ENCODE data around the gene THRA.

Gene THRA

DNA sequence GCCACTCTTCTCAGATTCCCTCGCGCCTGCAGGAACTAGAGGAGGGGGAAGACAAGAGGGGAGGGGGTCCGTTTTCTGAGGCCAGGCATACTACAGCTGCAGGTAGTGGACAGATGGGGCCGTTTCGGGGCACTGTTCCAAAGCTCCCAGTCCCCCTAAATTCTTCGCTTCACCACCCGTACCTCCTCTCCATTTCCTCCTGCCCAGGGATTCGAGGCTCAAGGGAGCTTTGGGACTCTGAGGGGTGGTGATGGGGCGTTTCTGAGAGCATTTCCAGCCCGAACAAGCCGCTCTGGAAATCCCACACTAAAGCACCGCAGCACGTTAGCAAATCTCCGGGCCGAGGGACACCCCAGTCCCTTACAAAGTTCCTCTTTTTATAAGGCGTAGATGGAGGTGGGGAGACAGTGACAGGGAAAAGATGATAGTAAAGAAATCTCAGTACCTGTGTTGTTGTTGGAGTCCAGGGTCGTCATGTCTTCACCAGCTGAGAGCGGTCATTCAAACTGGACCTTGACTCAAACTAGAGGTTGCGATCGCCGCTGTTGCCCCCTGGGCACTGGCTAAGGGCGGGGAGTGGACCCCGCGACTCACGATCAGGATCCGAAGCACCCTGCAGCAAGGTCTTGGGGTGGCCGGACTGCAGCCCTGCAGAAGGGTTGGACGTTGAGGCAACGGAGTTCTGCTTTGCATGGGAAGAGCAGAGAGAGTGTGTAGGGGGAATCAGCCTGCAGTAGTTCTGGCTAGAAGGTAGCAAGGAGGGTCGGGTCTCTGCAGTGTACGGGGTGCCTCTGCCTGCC is 37.1 kb downstream of the THRA start:
- DNase-seq, result no peak

DNA sequence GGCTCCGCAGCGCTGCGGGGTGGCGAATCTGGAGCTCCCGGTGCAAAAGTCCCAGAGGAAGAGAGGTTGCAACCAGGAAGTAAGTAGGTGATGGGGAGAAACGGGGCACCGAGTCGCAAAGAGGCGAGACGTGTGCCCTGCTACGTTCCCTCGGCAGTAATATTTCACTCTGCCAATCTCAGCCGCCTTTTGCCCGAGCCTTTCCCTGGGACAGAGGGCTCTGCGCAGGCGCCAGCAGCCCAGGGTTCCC is 37.6 kb downstream of the THRA start, which contains the start of gene NR1D1:
TSS of gene NR1D1 (minus strand) at position 171 of the 250 bp plus-strand sequence. CDS start 495 bp downstream, outside the sequence.
- no peak for DNase-seq

DNA sequence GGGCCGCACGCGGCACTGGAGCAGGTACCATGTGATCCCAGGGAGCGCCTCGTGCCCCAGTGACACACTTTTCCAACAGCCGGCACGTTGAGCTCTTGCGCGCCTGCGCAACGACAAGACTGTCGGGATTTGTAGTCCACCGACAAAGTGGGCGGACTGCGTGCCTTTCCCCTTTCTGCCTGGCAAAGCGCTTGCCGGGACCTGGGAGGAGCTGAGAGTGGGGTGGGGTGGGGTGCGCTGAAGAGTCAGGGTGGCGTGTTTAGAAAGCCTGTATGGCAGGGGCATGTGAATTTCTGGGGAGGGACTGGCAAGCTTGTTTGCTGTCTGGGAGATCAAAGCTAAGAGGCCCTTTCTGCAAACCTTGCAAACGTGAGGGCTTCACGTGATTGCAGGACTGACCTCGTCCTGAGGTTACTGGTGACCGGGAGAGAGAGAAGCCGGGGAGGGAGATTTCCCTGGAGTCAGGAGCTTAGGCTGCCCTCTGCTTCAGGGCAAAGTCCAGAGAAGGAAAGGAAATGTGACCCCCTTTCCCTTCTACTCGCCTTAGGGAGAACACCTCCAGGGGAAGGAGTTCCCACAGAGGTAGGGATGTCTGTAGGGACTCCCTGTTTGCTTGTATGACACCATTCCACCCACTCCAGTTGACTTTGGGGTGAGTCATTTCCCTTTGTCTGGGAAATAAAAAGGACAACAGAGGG is 38.1 kb downstream of the THRA start:
- DNase-seq, result peak; percentile 81 to 93

DNA sequence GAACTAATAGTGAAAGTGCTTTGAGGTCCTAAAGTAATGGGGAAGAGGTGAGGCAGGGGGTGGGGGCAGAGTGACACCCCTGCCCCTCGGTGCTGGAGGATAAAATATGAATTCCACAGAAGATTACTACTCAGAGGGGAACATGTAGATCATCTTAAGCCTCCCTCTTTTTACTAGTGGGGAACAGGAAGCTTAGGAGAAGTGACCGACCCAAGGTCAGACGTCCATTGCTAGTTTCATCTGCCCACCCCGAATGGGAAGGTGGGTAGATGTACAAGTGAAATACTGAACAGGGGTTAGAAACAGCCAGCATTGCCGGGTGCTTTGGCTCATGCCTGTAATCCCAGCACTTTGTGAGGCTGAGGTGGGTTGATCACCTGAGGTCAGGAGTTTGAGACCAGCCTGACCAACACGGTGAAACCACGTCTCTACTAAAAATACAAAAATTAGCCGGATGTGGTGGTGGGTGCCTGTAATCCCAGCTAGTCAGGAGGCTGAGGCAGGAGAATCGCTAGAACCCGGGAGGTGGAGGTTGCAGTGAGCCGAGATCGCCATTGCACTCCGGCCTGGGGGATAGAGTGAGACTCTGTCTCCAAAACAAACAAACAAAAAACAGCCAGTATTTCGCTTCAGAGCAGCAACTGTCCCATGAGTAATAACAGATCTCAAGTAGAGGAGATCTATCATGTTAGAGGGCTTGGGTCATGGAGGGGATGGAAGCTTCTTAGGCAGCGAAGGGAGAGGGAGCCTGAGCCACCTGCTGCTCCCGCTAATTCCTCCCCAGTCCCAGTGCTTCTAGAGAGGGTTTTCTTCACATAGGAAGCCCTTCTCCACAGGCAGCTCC is 38.8 kb downstream of the THRA start:
- no peak for DNase-seq

DNA sequence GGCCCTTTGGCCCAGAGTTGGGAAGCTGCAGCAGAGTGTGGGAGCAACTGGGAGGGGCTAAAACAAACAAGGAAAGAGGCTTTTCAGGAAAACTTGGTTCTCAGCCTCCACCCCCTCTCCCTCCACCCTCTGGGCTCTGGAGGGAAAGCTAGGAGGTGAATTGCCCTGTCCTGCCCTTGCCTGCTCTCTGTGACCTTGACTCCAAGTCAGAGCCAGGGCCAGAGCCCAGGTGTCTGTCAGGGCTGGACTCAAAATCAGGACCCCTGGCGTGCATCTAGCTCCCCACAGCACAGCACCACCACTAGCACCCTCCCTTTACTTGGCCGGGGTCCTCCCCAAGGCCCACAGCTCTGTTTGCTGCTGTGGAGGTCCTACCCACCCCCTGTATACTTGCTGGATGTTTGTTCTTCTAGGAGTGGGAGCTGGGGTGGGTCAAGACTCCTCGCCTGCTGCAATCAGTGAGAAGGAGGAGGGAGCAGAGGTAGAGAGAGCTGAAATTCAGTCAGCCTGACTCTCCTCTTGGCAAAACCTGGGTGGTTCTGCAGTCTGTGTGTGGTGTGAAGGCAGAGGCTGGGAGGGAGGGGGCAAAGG is 40.4 kb downstream of the THRA start:
- no peak for DNase-seq

DNA sequence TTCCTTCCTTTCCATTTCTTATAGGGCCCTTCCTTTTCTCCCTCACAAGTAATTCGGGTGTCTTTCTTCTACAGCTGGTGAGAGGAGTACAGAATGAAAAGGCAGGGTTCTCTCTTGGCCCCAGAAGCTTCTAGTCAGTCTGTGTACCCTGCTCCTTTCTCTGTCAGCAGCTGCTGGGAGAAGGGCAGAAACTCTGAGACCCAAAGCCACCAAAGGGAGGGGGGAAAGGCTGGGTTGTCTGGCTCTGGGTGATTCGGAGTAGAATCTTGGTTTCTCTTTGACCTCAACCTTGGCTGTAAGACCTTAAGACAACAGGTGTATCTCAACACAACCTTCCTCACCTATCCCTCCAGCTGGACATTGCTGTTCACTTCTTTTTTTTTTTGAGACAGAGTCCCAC is 40.9 kb downstream of the THRA start:
- DNase-seq, result no peak

DNA sequence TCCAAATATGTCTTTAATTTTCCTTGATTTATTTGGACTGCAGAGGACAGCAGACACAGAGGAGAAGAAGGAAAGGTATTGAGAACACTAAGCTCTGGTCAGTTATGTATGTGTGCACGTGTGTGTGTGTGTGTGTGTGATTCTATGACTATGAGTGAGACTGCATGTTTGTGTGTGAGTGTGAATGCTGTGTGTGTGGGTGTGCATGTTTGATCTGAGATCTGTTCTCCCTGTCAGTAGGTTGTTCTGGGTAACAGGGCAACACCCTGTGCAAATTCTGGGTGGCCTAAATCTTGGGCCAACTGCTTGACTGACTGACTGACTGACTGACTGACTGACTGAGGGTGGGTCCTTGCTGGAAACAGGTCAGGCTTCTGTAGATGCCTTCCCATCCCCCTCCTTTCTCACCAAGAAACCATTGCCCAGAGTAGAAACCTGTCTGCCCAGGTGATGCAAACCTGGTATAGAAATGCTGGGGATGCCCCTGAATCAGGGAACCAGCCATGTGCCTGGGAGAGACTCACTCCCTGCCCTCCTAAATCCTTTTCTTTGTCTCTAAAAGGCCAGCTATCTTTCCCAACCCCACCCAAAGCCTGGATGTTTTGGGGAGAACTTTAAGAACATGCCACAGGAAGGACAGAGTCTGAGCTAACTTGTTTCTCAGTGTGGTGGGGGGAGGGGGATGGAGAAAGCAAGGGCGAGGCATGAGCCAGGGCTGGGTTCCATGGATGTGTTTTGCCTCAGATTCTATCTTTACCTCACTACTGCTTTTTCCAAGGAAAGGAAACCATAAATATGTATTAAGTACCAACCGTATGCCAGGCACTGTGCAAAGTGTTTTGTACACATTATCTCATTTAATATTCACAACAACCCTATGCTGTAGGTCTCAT is 42.1 kb downstream of the THRA start:
- no peak for DNase-seq

DNA sequence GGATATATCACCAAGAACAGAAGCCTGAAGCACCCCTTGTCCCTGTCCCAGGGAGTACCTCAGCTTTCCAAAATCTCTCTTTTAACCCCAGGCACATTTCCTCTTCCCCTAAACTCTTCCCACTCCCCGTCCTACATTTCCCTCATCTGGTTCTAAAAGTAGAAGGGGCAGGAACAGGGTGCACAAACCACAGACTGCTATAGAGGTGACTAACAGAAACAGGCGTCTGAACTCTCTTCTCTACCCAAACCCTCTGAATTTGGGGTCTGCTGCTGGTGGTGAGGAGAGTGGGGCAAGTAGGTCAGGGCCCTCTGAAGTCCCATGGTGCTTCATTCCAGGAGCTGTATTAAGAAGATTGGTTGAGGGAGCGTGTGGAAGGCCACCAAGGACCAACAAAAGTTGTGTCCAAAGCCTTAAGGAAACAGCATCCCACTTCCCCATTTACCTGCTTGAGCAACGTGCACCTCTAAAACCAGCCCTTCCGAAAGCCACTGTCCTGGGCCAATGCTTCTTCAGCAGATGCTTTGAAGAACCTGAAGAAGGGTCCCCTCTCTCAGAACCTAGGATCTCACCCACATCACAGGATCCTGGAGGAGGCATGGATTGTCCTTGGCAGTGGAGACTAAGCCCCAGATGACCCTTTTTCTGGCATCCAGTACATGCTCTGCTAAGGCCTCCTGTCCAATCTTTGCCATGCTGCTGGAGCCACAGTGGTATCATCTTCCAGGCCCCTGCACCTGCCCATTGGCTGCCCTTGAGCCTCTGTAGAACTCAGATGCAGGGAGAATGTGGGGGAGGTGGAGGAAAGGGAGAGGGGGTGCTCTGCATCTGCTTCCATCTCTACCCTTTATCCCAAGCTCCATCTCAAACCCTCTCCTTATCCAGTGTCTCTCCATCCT is 43.3 kb downstream of the THRA start:
- no peak for DNase-seq

DNA sequence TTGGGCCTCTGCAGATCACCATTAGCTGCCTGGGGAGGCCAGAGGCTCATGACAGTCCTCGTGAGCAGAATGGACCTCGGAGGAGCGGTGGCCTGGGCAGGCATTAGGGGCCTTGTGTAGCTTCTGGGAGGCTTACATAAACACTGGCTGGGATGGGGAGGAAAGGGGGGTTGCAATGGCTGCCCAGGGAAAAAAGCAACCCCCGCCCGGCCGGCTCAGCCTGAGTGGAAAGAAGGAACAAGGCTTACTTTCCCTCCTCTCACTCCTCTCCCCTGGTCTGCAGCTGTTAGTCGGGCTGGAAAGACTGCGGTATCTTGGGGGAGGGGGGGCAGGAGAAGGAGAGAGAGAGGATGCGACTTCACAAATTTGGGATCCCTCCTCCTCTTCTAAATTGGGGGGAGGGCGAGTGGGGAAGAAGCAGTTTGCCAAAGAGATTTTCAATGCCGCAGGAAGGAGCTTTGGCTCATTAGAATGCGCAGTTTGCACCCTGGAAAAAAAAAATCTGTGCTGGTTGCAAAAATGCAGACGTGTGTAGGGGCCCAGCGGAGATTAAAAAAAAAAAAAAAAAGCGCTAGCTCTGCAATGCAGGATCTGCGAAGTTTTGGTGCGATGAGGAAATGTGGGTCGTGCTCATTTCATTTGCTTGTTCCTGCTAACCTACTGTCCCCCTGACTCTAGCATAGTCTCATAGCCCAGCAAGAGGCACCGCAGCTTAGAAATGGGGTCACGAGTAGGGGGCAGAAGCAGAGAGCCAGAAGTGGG is 44.2 kb downstream of the THRA start:
- DNase-seq, result no peak

DNA sequence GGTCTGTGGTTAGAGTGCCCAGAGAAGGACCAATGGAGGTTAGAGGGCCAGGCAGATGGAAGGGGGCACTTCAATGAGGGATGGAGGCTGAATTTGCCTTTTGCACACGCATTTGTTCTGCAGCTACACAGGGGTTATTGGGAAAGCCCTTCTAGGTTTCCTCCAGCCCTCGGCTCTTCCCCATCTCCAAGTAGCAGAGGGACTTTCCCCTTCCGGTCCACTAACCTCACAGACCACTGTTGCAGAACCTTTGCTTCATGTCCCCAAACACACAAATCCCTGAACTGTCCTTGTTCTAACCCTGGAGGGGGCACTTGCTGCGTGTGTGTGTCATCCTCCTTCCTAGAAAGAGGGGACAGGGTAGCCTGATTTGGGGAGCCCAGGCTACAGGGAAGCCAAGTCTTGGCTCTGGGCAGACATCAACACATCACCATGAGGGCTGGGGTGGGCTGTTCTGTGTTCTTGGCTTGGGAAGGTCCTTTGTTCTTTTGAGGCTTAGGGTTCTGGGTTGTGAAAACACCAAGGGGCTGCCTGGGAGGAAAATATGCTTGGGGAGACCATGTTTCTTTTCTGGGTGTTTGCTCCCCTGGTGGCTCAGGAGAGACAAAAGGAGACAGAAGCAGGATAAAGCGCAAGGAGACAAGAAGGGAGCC is 44.9 kb downstream of the THRA start:
- DNase-seq, result no peak

DNA sequence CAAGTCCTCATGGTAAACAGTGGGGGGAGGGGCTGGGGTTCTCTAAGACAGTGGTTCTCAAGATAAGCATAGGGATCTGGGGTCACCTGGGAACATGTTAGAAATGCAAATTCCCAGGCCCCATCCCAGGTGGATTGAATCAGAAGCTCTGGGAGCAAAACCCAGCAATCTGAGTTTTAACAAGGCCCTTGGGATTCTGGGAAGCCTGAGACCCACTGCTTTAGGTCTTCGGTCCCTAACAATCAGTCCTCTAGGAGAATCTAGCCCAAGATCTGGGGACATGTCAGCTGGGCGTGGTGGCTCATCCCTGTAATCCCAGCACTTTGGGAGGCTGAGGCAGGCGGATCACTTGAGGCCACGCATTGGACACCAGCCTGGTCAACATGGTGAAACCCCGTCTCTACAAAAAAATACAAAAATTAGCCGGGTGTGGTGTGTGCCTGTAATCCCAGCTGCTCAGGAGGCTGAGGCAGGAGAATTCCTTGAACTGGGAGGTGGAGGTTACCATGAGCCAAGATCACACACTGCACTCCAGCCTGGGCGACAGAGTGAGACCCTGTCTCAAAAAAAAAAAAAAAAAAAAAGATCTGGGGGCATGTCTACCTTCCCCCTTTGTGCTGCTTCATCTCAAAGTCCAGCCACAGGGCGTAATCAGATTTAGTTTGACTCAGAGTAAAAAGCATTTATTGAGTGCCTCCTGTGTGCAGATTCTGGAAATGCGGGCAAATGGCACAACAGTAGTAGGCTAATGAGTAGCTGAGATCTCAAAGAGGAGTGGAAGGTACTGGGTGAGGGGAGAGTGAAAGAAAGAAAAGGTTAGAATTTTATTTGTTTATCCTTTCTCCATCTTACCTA is 46.4 kb downstream of the THRA start:
- no peak for DNase-seq

DNA sequence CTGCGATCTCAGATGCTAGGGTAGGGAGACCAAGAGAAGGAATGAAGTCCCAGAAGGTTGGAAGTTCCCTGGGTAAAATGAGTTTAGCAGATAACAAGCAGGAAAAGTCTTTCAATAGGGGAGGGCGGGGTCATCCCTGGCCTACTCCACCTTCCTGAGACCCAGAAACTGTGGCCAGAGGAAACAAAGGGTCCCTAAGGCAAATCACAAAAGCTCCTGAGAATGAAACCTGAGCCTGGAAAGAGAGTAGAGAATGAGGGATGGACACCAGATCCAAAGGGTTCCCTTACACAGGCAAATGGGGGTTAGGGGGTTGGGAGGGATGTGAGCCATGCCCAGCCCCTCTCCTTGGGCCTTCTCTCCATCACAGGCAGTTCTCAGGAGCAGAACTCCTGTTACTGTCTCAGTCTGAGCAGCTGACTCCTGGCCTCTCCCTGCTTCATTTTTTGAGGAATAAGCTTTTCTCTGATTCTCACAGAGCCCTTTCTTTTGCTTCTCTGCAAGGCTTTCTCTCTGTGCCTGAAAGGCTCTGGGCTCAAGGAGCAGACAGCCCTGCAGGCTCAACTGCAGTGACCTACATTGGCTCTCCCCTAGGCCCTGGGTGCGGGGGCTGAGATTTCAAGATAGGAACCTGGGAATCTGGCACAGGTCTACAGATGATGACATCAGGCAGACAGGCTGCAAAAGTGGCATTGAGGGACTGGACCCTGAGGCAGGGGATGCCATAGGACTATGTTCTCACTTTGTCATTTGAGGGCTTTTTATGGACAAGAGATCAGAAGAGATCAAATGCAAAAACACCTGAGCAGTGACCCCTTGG is 47.5 kb downstream of the THRA start:
- DNase-seq, result no peak

DNA sequence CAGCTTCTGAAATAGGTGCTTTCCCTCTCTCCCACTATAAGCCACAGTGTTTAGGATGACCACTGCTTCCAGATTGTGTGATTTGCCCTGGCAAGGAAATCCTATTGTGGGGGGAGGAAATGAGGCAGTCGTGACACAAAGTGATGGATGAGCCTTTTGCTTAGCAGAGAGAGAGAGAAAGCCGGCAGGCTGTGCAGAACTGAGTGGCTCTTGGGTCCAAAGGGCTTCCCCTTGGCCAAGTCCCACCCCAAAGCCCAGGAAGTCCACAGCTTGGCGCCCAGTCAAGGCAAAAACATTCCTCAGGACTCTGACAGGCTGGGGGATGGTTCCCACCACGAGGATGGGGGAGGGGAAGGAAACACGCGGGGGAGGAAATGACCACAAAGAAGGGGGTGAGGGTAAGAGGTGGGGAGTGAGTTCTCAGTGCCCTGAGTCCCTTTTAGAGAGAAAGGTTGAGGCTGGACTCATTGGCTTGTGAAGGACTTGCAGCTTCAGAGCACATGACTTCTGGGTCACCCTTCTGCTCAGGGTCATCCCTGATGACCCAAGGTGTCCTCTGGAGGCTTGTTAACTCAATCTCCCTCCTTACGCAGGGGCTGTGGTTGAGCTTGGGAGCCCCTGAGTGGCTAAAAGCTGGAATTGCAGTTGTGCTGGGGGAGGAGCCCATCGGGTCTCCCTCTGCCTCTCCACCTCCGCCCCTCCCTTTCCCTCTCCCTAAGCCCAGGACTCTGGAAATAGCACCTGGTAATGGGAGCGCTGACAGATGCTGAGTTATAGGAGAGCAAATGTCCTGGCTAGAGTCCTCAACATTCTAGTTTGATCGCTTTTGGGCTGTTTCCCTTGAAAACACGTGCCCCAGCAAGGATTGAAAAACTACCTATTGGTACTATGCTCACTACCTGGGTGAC is 48.7 kb downstream of the THRA start:
- DNase-seq, result peak; percentile 54 to 68

DNA sequence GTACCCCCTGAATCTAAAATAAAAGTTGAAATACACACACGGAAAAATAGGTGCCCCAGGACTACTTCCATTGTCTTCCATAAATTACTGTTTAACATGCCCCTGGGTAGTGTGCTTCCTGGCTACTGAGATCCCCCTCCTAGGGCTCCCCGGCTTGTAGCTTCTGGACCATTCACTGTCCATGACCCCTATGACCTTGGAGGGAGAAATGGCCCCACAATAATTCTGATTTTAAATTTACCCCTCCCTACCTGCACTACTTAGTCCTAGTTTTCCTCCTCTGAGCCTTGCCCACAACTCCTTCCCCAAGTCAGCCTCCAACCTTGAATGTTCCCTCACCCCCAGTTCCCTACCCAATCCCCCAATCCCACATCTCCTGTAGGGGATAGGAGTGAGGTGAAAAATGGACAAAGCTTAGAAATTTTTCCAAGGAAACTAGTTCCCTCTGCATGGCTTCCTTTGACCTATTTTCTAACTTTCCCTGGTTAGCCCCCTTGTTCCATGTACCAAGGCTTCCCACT is 49.5 kb downstream of the THRA start:
- DNase-seq, result no peak

DNA sequence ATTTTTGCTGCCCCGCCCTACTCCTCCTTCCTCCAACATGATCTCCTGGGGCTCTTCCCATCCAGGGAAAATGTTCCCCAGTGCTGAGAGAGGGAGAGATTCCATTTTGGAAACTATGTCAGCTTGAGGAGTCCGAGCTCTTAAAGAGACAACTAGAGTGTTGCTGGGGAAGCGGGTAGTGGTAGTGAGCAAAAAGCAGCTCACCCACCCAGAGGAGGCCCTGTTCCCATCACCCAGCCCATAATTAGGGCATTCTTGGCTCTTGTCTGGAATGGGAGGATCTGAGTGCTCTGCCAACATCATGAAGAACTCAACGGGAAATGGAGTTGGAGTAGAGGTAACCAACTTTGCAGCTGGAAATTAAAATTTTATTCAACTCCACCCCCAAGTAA is 49.9 kb downstream of the THRA start:
- DNase-seq, result no peak

DNA sequence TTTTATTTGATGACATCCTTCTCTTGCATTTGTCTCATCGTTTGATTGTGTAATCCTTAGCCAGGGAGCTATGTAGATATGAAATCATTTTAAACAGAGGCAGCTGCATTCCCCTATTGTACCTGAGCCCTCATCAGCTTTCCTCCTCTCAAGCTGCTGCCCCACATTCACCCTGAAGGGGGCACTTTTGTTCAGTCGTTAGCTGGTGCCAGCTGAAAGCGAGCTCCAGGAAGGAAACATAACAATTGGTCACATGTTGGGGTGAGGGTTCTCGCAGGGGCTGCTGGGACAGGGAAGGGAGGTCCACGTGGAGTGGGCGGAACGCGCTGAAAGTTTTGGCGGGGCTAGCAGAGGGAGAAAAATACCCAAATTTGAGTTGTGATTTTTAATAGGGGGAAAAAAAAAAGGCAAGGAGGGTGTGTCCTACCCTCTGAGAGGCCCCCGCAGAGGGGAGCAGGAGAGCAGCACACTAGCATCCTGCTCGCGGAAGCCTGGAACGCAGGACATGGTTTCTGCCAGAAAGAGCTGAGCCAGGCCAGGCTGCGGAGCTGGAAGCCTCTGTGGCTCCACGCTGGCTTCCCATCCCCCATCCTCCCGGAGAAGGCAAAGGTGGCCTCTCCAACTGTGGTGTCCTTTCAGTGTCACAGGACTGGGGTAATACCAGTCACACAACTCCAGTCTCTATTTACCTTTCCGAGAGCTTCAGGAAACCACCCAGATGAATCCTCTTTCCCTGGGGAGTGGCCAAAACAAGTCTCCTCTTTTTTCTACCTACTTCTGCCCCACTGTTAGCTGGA is 50.5 kb downstream of the THRA start:
- DNase-seq, result peak; percentile 85 to 92

Data from stimulated activated CD4-positive, alpha-beta T cell treated with anti-CD3 and anti-CD28 coated beads, Interleukin-4, amount 100 ng/mL, for 4 hours (primary cell).